HEK293 (cell line): ENCODE data around the gene E4F1.

ENCODE experiments used
- CTCF ChIA-PET: fragments of 350-600 bp; formaldehyde crosslinking; extraction: SDS; loops from one replicate; lab custom pipeline; 2021; ENCODE audit warnings: antibody characterized with exemption; lab: Yijun Ruan, JAX
- POLR2A ChIA-PET: fragments of 300-600 bp; formaldehyde crosslinking; extraction: SDS; loops from one replicate; lab custom pipeline; 2020; ENCODE audit warnings: antibody characterized with exemption, inconsistent platforms; lab: Yijun Ruan, JAX
- H3K27ac ChIP-seq: fragments of 200-500 bp; sonication (Bioruptor generic); 2 replicates; pipeline ENCODE4 v1.5.1; 2014; ENCODE audit warnings: low read depth, low read length, control low read depth, inconsistent platforms; ENCODE audit errors: extremely low read depth
- H3K36me3 ChIP-seq, 2 experiments: fragments of 200-500 bp in 1 of 2; sonication (Bioruptor generic) in 1 of 2; 1 replicate in 1 of 2; 2 replicates in 1 of 2; pipeline ENCODE4 v1.5.1; 2014 to 2017; ENCODE audit warnings: inconsistent platforms in 2 of 2, low read length in 2 of 2; ENCODE audit not compliant: control insufficient read depth in 2 of 2, insufficient read depth in 1 of 2
- H3K4me1 ChIP-seq: fragments of 200-500 bp; sonication (Bioruptor generic); 2 replicates; pipeline ENCODE4 v1.5.1; 2014; ENCODE audit warnings: mild to moderate bottlenecking, low read length, inconsistent platforms; ENCODE audit not compliant: control insufficient read depth, insufficient read depth
- H3K4me3 ChIP-seq: 2 replicates; pipeline ENCODE4 v1.5.1; 2011; ENCODE audit warnings: low read depth, mild to moderate bottlenecking, control low read depth, low read length, moderate library complexity
- H3K9me3 ChIP-seq: fragments of 200-500 bp; sonication (Bioruptor generic); 2 replicates; pipeline ENCODE4 v1.5.1; 2014; ENCODE audit warnings: low read depth, low read length, inconsistent platforms; ENCODE audit not compliant: control insufficient read depth, insufficient read depth
- EGR2 ChIP-seq: fragments of 450-650 bp; formaldehyde crosslinking; IDR thresholded peaks from 2 replicates; pipeline ENCODE4 v1.5.1; 2016; ENCODE audit warnings: low read depth, missing biosample characterization, missing genetic modification characterization
- KLF16 ChIP-seq: fragments of 450-650 bp; formaldehyde crosslinking; IDR thresholded peaks from 2 replicates; pipeline ENCODE4 v1.5.1; 2017; ENCODE audit warnings: missing biosample characterization, missing genetic modification characterization
- RBAK ChIP-seq: fragments of 450-650 bp; formaldehyde crosslinking; IDR thresholded peaks from 2 replicates; pipeline ENCODE4 v1.5.1; 2016; ENCODE audit warnings: missing biosample characterization, missing genetic modification characterization
- SP2 ChIP-seq: fragments of 450-650 bp; formaldehyde crosslinking; IDR thresholded peaks from 2 replicates; pipeline ENCODE4 v1.5.1; 2016; ENCODE audit warnings: missing biosample characterization, missing genetic modification characterization
- ZBTB26 ChIP-seq: fragments of 450-650 bp; formaldehyde crosslinking; optimal IDR thresholded peaks from 2 replicates; pipeline ENCODE3; 2016; ENCODE audit warnings: missing biosample characterization, mild to moderate bottlenecking, missing genetic modification characterization
- ZBTB44 ChIP-seq: fragments of 450-650 bp; IDR thresholded peaks from 2 replicates; pipeline ENCODE4 v1.5.1; 2018; ENCODE audit warnings: missing biosample characterization, mild to moderate bottlenecking, missing genetic modification characterization
- ZFHX2 ChIP-seq: fragments of 450-650 bp; formaldehyde crosslinking; conservative IDR thresholded peaks from 2 replicates; pipeline ENCODE4 v1.5.1; 2016; ENCODE audit warnings: missing biosample characterization, missing genetic modification characterization
- ZNF140 ChIP-seq: fragments of 450-650 bp; formaldehyde crosslinking; IDR thresholded peaks from 2 replicates; pipeline ENCODE4 v1.5.1; 2016; ENCODE audit warnings: missing biosample characterization, missing genetic modification characterization
- ZNF157 ChIP-seq: fragments of 450-650 bp; formaldehyde crosslinking; IDR thresholded peaks from 2 replicates; pipeline ENCODE4 v1.5.1; 2016; ENCODE audit warnings: missing biosample characterization, missing genetic modification characterization
- ZNF175 ChIP-seq: fragments of 450-650 bp; formaldehyde crosslinking; IDR thresholded peaks from 2 replicates; pipeline ENCODE4 v1.5.1; 2016; ENCODE audit warnings: missing biosample characterization, missing genetic modification characterization
- ZNF18 ChIP-seq: fragments of 450-650 bp; formaldehyde crosslinking; IDR thresholded peaks from 2 replicates; pipeline ENCODE4 v1.5.1; 2016; ENCODE audit warnings: missing biosample characterization, missing genetic modification characterization
- ZNF214 ChIP-seq: fragments of 450-650 bp; formaldehyde crosslinking; IDR thresholded peaks from 2 replicates; pipeline ENCODE4 v1.5.1; 2017; ENCODE audit warnings: missing biosample characterization, mild to moderate bottlenecking, missing genetic modification characterization, borderline replicate concordance
- ZNF248 ChIP-seq: fragments of 450-650 bp; formaldehyde crosslinking; IDR thresholded peaks from 2 replicates; pipeline ENCODE4 v1.5.1; 2017; ENCODE audit warnings: missing biosample characterization, missing genetic modification characterization
- ZNF362 ChIP-seq: fragments of 450-650 bp; formaldehyde crosslinking; IDR thresholded peaks from 2 replicates; pipeline ENCODE4 v1.5.1; 2016; ENCODE audit warnings: missing biosample characterization, missing genetic modification characterization
- ZNF366 ChIP-seq: fragments of 450-650 bp; formaldehyde crosslinking; conservative IDR thresholded peaks from 2 replicates; pipeline ENCODE4 v1.5.1; 2016; ENCODE audit warnings: missing biosample characterization, missing genetic modification characterization
- ZNF433 ChIP-seq: fragments of 450-650 bp; formaldehyde crosslinking; IDR thresholded peaks from 2 replicates; pipeline ENCODE4 v1.5.1; 2016; ENCODE audit warnings: missing biosample characterization, missing genetic modification characterization, low read depth
- ZNF501 ChIP-seq: fragments of 450-650 bp; formaldehyde crosslinking; IDR thresholded peaks from 2 replicates; pipeline ENCODE4 v1.5.1; 2016; ENCODE audit warnings: missing biosample characterization, missing genetic modification characterization
- ZNF510 ChIP-seq: fragments of 450-650 bp; formaldehyde crosslinking; IDR thresholded peaks from 2 replicates; pipeline ENCODE4 v1.5.1; 2018; ENCODE audit warnings: mild to moderate bottlenecking, missing genetic modification characterization, missing biosample characterization; ENCODE audit not compliant: insufficient replicate concordance
- ZNF514 ChIP-seq: fragments of 450-650 bp; formaldehyde crosslinking; IDR thresholded peaks from 2 replicates; pipeline ENCODE4 v1.5.1; 2016; ENCODE audit warnings: missing biosample characterization, missing genetic modification characterization
- ZNF626 ChIP-seq: fragments of 450-650 bp; sonication (Bioruptor Pico); formaldehyde crosslinking; IDR thresholded peaks from 2 replicates; pipeline ENCODE4 v1.5.1; 2018; ENCODE audit warnings: missing biosample characterization, missing genetic modification characterization, inconsistent platforms
- ZNF664 ChIP-seq: fragments of 450-650 bp; formaldehyde crosslinking; IDR thresholded peaks from 2 replicates; pipeline ENCODE4 v1.5.1; 2016; ENCODE audit warnings: missing biosample characterization, missing genetic modification characterization

Gene E4F1

GRCh38 chr16:2229632-2230250, 6.3 kb downstream of the E4F1 start:
- TF ChIP-seq ZNF140 (tag by site-specific recombination) (no peak), ZNF510 (tag by site-specific recombination) (no peak), KLF16 (tag by site-specific recombination) (no peak), ZNF175 (no peak), ZBTB26 (tag by site-specific recombination) (no peak), ZNF514 (tag by site-specific recombination) (no peak), ZNF248 (tag by site-specific recombination) (no peak), ZNF433 (tag by site-specific recombination) (no peak), ZNF362 (tag by site-specific recombination) (no peak), ZNF18 (tag by site-specific recombination) (no peak), ZNF664 (tag by site-specific recombination) (no peak), ZNF501 (tag by site-specific recombination) (no peak), ZNF366 (tag by site-specific recombination) (no peak), ZNF157 (tag by site-specific recombination) (no peak), ZBTB44 (tag by site-specific recombination) (no peak)
- TF ChIP-seq, all 188 proteins: peak for 0
- ChIA-PET POLR2A (interaction anchor here (0.7 to 1.1 kb wide), 3 partner anchors 80 to 272 kb away, joined by 3 to 5 read pairs (median 3); partner anchors contain the start of gene TEDC2), CTCF (interaction anchor here (0.6 kb wide), 1 partner anchor 15 kb away, joined by 7 read pairs; the partner anchor contains the start of gene PGP)
- Histone ChIP-seq H3K27ac (no peak overlapping the region), H3K4me1 (no peaks in the 10 kb centered on the region), H3K9me3 (no peaks in the 10 kb centered on the region), H3K4me3 (no peak overlapping the region), H3K36me3 (peaks cover 0 to 83% of the 10 kb centered on the region in 2 experiments; a peak in 2 of 3 replicates)

GRCh38 chr16:2230376-2230775, 7.0 kb downstream of the E4F1 start:
- Histone ChIP-seq H3K27ac (no peak overlapping the region), H3K4me3 (no peak overlapping the region), H3K4me1 (no peaks in the 10 kb centered on the region), H3K36me3 (peaks cover 0 to 89% of the 10 kb centered on the region in 2 experiments; a peak in 2 of 3 replicates), H3K9me3 (no peaks in the 10 kb centered on the region)
- peak; percentile 62; the same call in 1 of the 2 replicates for TF ChIP-seq EGR2 (tag by site-specific recombination)
- TF ChIP-seq ZNF626 (tag by site-specific recombination), result no peak
- no peak for TF ChIP-seq ZNF214 (tag by site-specific recombination)
- TF ChIP-seq SP2 (tag by site-specific recombination), result peak; percentile 29
- no peak for TF ChIP-seq RBAK (tag by site-specific recombination)
- TF ChIP-seq ZFHX2 (tag by site-specific recombination), result peak; percentile 51
- POLR2A ChIA-PET, result interaction anchor here (0.7 to 1.1 kb wide), 3 partner anchors 81 to 271 kb away, joined by 3 to 5 read pairs (median 3); partner anchors contain the start of gene TEDC2
- CTCF ChIA-PET, result interaction anchor here (0.6 kb wide), 1 partner anchor 16 kb away, joined by 7 read pairs; the partner anchor contains the start of gene PGP
